IMR-90 (cell line): Measurements from ENCODE around the gene PRUNE2. TPM values are rescaled to one million over a fixed set of nuclear protein-coding genes. Genes with fewer than 3 reads are reported as not detected.

ENCODE experiments used
- ATAC-seq: fragments of 200-7000 bp; cut with Tn5 transposase; 2 replicates; pipeline ENCODE4 v1.9.1; 2020; ENCODE audit warnings: low read depth, mild to moderate bottlenecking, moderate library complexity
- BruUV-seq: library from RNA; stranded (reverse); fragments of 400-500 nt; replicated peaks from 2 replicates; lab custom pipeline; 2021; lab: Mats Ljungman, UMichigan
- CTCF ChIA-PET: fragments of 300-600 bp; formaldehyde crosslinking; extraction: SDS; loops from one replicate; lab custom pipeline; 2021; ENCODE audit warnings: antibody characterized with exemption; lab: Yijun Ruan, JAX
- POLR2A ChIA-PET: fragments of 300-600 bp; sonication (Branson Sonifier 250); formaldehyde crosslinking; loops from one replicate; lab custom pipeline; 2022; ENCODE audit warnings: antibody characterized with exemption; ENCODE audit not compliant: unreplicated experiment; lab: Charles Lee
- DNase-seq: peaks from one replicate; pipeline ENCODE4 v3.0.0; 2013
- H2AFZ ChIP-seq: replicated peaks from 2 replicates; pipeline ENCODE3; 2013; ENCODE audit warnings: low read length, mild to moderate bottlenecking; ENCODE audit not compliant: poor library complexity
- H2AK5ac ChIP-seq: 2 replicates; pipeline ENCODE4 v1.6.1; 2013; ENCODE audit warnings: low read depth, low read length, inconsistent platforms
- H2AK9ac ChIP-seq: replicated peaks from 2 replicates; pipeline ENCODE3; 2013; ENCODE audit warnings: mild to moderate bottlenecking, low read depth, low read length, moderate library complexity; ENCODE audit not compliant: poor library complexity
- H2BK120ac ChIP-seq: 2 replicates; pipeline ENCODE4 v1.6.1; 2013; ENCODE audit warnings: low read depth, low read length, inconsistent platforms
- H2BK15ac ChIP-seq: 3 replicates; pipeline ENCODE4 v1.6.1; 2013; ENCODE audit warnings: low read depth, low read length, inconsistent platforms
- H2BK20ac ChIP-seq: 2 replicates; pipeline ENCODE4 v1.6.1; 2013; ENCODE audit warnings: low read depth, mild to moderate bottlenecking, inconsistent platforms, low read length, moderate library complexity
- H2BK5ac ChIP-seq: 2 replicates; pipeline ENCODE4 v1.6.1; 2013; ENCODE audit warnings: mild to moderate bottlenecking, low read depth, low read length, inconsistent platforms; ENCODE audit not compliant: poor library complexity, severe bottlenecking
- H3K14ac ChIP-seq: replicated peaks from 2 replicates; pipeline ENCODE4 v1.6.1; 2013; ENCODE audit warnings: low read depth, low read length, inconsistent platforms
- H3K18ac ChIP-seq: 2 replicates; pipeline ENCODE4 v1.6.1; 2013; ENCODE audit warnings: low read depth, low read length, control low read depth
- H3K23ac ChIP-seq: 2 replicates; pipeline ENCODE4 v1.6.1; 2013; ENCODE audit warnings: low read depth, low read length, inconsistent platforms
- H3K27ac ChIP-seq: 2 replicates; pipeline ENCODE4 v1.5.1; 2013; ENCODE audit warnings: mild to moderate bottlenecking, control low read depth, low read length; ENCODE audit not compliant: insufficient read depth
- H3K27me3 ChIP-seq: 2 replicates; pipeline ENCODE4 v1.6.1; 2013; ENCODE audit warnings: low read length; ENCODE audit not compliant: control insufficient read depth, insufficient read depth
- H3K36me3 ChIP-seq: 2 replicates; pipeline ENCODE4 v1.6.1; 2013; ENCODE audit warnings: low read length, mixed read lengths; ENCODE audit not compliant: control insufficient read depth, insufficient read depth
- H3K4ac ChIP-seq: 2 replicates; pipeline ENCODE4 v1.6.1; 2013; ENCODE audit warnings: low read depth, low read length, inconsistent platforms
- H3K4me1 ChIP-seq: 2 replicates; pipeline ENCODE4 v1.6.1; 2013; ENCODE audit warnings: low read length, mixed read lengths; ENCODE audit not compliant: control insufficient read depth, insufficient read depth
- H3K4me2 ChIP-seq: 2 replicates; pipeline ENCODE4 v1.6.1; 2013; ENCODE audit warnings: low read depth, mild to moderate bottlenecking, control low read depth, low read length, moderate library complexity
- H3K4me3 ChIP-seq: 2 replicates; pipeline ENCODE4 v1.5.1; 2013; ENCODE audit warnings: low read depth, mild to moderate bottlenecking, control low read depth, low read length, moderate library complexity; ENCODE audit not compliant: insufficient read depth
- H3K56ac ChIP-seq: 2 replicates; pipeline ENCODE4 v1.6.1; 2013; ENCODE audit warnings: low read length, inconsistent platforms; ENCODE audit not compliant: insufficient read depth; ENCODE audit errors: extremely low read depth
- H3K79me1 ChIP-seq, 2 experiments: 2 replicates each; pipeline ENCODE4 v1.6.1; 2013; ENCODE audit warnings: low read length in 2 of 2, inconsistent platforms in 1 of 2, low read depth in 1 of 2
- H3K9ac ChIP-seq: 2 replicates; pipeline ENCODE4 v1.6.1; 2013; ENCODE audit warnings: low read depth, low read length, control low read depth
- H3K9me1 ChIP-seq: 2 replicates; pipeline ENCODE4 v1.6.1; 2013; ENCODE audit warnings: low read length, inconsistent platforms; ENCODE audit not compliant: insufficient read depth
- H3K9me3 ChIP-seq: 2 replicates; pipeline ENCODE4 v1.6.1; 2013; ENCODE audit warnings: low read length; ENCODE audit not compliant: control insufficient read depth, insufficient read depth
- H4K20me1 ChIP-seq: 2 replicates; pipeline ENCODE4 v1.6.1; 2013; ENCODE audit warnings: low read length, inconsistent platforms; ENCODE audit not compliant: insufficient read depth
- H4K5ac ChIP-seq: 2 replicates; pipeline ENCODE4 v1.6.1; 2013; ENCODE audit warnings: mild to moderate bottlenecking, low read depth, low read length, control low read depth
- H4K8ac ChIP-seq, 2 experiments: 2 replicates each; pipeline ENCODE4 v1.6.1; 2013; ENCODE audit warnings: low read depth in 2 of 2, low read length in 2 of 2, control low read depth in 1 of 2, inconsistent platforms in 1 of 2
- H4K91ac ChIP-seq: 2 replicates; pipeline ENCODE4 v1.6.1; 2013; ENCODE audit warnings: low read depth, low read length, inconsistent platforms; ENCODE audit not compliant: insufficient read depth
- CHD1 ChIP-seq: IDR thresholded peaks from 2 replicates; pipeline ENCODE4 v1.6.1; 2012; ENCODE audit warnings: low read depth, low read length, improper control_type of control experiment
- FOS ChIP-seq: fragments of 150-350 bp; IDR thresholded peaks from 2 replicates; pipeline ENCODE4 v1.6.1; 2016; ENCODE audit warnings: low read depth, low read length
- POLR2A ChIP-seq: IDR thresholded peaks from 2 replicates; pipeline ENCODE4 v1.6.1; 2012; ENCODE audit warnings: mild to moderate bottlenecking, low read depth, low read length
- WGBS, 2 experiments: methylation state at CpG; one replicate each; pipeline versions ENCODE4 v1.1.5 to v1.1.7; 2013; ENCODE audit warnings: missing lambda C conversion rate in 2 of 2; ENCODE audit not compliant: insufficient read length in 1 of 2; ENCODE audit errors: extremely low coverage in 2 of 2; 5-methylcytosine and 5-hydroxymethylcytosine counted together
- dilution Hi-C: fragments of 300-500 bp; cut with HindIII; formaldehyde crosslinking; loops from one replicate; pipeline ENCODE4 v1.14.3; 2018; ENCODE audit warnings: low sequenced_read_pairs; ENCODE audit not compliant: unreplicated experiment
- in situ Hi-C: fragments of 300-500 bp; cut with MboI; formaldehyde crosslinking; loops from 3 replicates; pipeline ENCODE4 v1.14.3; 2019; ENCODE audit warnings: low sequenced_read_pairs, inconsistent platforms, mixed read lengths
- intact Hi-C: fragments of 100-400 bp; cut with micrococcal nuclease; formaldehyde crosslinking; loops from 2 replicates; pipeline ENCODE4 v1.10.0; 2022
- polyA plus RNA-seq, 3 experiments: library from polyadenylated mRNA; depleted of rRNA; stranded (reverse); fragments of >200 nt; gene quantifications; 2 replicates each; pipeline ENCODE4 v1.2.3, GENCODE V29; 2012; ENCODE audit warnings: low replicate concordance in 1 of 3
- total RNA-seq: library from RNA; depleted of rRNA; stranded (reverse); fragments of >200 nt; gene quantifications from 2 replicates; pipeline ENCODE4 v1.2.3, GENCODE V29; 2012
- TF ChIP-seq, protein P1 (sequence below): conservative IDR thresholded peaks from 2 replicates; pipeline ENCODE4 v1.5.1; 2012; ENCODE audit warnings: mild to moderate bottlenecking, low read depth, low read length, improper control_type of control experiment
- TF ChIP-seq, protein P2 (sequence below): fragments of 150-350 bp; IDR thresholded peaks from 2 replicates; pipeline ENCODE4 v1.6.1; 2016; ENCODE audit warnings: low read depth, mild to moderate bottlenecking, low read length, moderate library complexity, borderline replicate concordance

The PRUNE2 gene
- total and polyA plus RNA-seq, 2 of the 4 experiments (the other 2 are of a cell fraction), result 0.70 to 1.6 TPM

DNA sequence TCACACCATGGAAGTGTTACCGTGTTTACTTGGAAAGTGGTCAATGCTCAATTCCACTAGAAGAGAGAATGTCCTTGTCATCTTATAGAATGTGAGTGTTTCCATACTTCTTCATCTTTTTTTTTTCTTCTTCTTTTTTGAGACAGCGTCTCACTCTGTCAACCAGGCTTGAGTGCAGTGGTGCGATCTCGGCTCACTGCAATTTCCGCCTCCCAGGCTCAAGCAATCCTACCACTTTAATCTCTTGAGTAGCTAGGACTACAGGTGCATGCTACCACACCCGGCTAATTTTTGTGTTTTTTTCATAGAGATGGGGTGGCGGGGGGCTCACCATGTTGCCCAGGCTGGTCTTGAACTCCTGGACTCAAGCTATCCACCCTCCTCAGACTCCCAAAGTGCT, 278.9 kb downstream of the PRUNE2 start:
- Histone ChIP-seq H4K8ac (no peak overlapping the region), H3K27me3 (no peaks in the 10 kb centered on the region), H2AK9ac (no peak overlapping the region), H3K56ac (no peak overlapping the region), H3K23ac (no peak overlapping the region), H2BK5ac (no peak overlapping the region), H2AK5ac (no peak overlapping the region), H3K14ac (no peak overlapping the region), H3K9me3 (no peaks in the 10 kb centered on the region), H3K27ac (no peak overlapping the region), H3K9me1 (no peaks in the 10 kb centered on the region), H3K4me1 (no peaks in the 10 kb centered on the region), H2AFZ (no peak overlapping the region), H3K9ac (no peak overlapping the region), H3K4me3 (no peak overlapping the region), H4K5ac (no peak overlapping the region), H2BK120ac (no peak overlapping the region), H2BK15ac (no peak overlapping the region), H3K79me1 (no peaks in the 10 kb centered on the region), H3K4ac (no peak overlapping the region), H4K20me1 (no peaks in the 10 kb centered on the region), H4K91ac (no peak overlapping the region), H3K4me2 (no peak overlapping the region), H3K18ac (no peak overlapping the region), H3K36me3 (no peaks in the 10 kb centered on the region), H2BK20ac (no peak overlapping the region)
- no CpG with 5 or more reads among the region's 7 CpGs for WGBS, 2 experiments
- DNase-seq (no peak), ATAC-seq (no peak)
- no TSS peak for BruUV-seq
- TF ChIP-seq CHD1 (no peak), POLR2A (no peak), FOS (no peak)
- TF ChIP-seq, protein P1, sequence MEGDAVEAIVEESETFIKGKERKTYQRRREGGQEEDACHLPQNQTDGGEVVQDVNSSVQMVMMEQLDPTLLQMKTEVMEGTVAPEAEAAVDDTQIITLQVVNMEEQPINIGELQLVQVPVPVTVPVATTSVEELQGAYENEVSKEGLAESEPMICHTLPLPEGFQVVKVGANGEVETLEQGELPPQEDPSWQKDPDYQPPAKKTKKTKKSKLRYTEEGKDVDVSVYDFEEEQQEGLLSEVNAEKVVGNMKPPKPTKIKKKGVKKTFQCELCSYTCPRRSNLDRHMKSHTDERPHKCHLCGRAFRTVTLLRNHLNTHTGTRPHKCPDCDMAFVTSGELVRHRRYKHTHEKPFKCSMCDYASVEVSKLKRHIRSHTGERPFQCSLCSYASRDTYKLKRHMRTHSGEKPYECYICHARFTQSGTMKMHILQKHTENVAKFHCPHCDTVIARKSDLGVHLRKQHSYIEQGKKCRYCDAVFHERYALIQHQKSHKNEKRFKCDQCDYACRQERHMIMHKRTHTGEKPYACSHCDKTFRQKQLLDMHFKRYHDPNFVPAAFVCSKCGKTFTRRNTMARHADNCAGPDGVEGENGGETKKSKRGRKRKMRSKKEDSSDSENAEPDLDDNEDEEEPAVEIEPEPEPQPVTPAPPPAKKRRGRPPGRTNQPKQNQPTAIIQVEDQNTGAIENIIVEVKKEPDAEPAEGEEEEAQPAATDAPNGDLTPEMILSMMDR, result no peak
- TF ChIP-seq, protein P2, sequence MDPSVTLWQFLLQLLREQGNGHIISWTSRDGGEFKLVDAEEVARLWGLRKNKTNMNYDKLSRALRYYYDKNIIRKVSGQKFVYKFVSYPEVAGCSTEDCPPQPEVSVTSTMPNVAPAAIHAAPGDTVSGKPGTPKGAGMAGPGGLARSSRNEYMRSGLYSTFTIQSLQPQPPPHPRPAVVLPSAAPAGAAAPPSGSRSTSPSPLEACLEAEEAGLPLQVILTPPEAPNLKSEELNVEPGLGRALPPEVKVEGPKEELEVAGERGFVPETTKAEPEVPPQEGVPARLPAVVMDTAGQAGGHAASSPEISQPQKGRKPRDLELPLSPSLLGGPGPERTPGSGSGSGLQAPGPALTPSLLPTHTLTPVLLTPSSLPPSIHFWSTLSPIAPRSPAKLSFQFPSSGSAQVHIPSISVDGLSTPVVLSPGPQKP, result no peak
- intact Hi-C loops, result no loop called here
- dilution Hi-C loops, result no loop called here
- CTCF ChIA-PET, result no interaction called here
- POLR2A ChIA-PET, result no interaction called here
- in situ Hi-C loops, result no loop called here
